Neural cell (in vitro differentiated cells): Measurements from ENCODE around the gene CNOT3. TPM values are rescaled to one million over a fixed set of nuclear protein-coding genes. Genes with fewer than 3 reads are reported as not detected.

Source experiments
- H2AFZ ChIP-seq: fragments of 200-600, 300-800 bp; sonication (generic), shearing (Covaris generic); 2 replicates; pipeline ENCODE4 v1.6.0; 2014; ENCODE audit warnings: low read depth, mild to moderate bottlenecking, antibody characterized with exemption, low read length, moderate library complexity
- H3F3A ChIP-seq: fragments of 200-600 bp; shearing (Covaris generic); 2 replicates; pipeline ENCODE4 v1.6.1; 2016; ENCODE audit warnings: mild to moderate bottlenecking, moderate library complexity, mixed read lengths, antibody characterized with exemption, low read length; ENCODE audit not compliant: insufficient read depth, poor library complexity, severe bottlenecking
- H3K27ac ChIP-seq: fragments of 200-600, 300-800 bp; sonication (generic), shearing (Covaris generic); 2 replicates; pipeline ENCODE4 v1.5.1; 2014; ENCODE audit warnings: mild to moderate bottlenecking, low read length, moderate library complexity
- H3K27me3 ChIP-seq: fragments of 300-800, 200-600 bp; sonication (generic), shearing (Covaris generic); 2 replicates; pipeline ENCODE4 v1.6.0; 2014; ENCODE audit warnings: mild to moderate bottlenecking, low read depth, low read length, moderate library complexity; ENCODE audit not compliant: insufficient read depth
- H3K36me3 ChIP-seq: fragments of 300-800, 200-600 bp; sonication (generic), shearing (Covaris generic); 2 replicates; pipeline ENCODE4 v1.5.1; 2014; ENCODE audit warnings: mild to moderate bottlenecking, antibody characterized with exemption, low read length, moderate library complexity; ENCODE audit not compliant: insufficient read depth
- H3K4me2 ChIP-seq: fragments of 300-800, 200-600 bp; sonication (generic), shearing (Covaris generic); 2 replicates; pipeline ENCODE4 v1.6.0; 2014; ENCODE audit warnings: mild to moderate bottlenecking, low read length
- H3K4me3 ChIP-seq: fragments of 300-800, 200-600 bp; sonication (generic), shearing (Covaris generic); 2 replicates; pipeline ENCODE4 v1.5.1; 2014; ENCODE audit warnings: mild to moderate bottlenecking, low read length, moderate library complexity
- H3K79me2 ChIP-seq: fragments of 200-600 bp; shearing (Covaris generic); replicated peaks from 2 replicates; pipeline ENCODE4 v1.6.0; 2014; ENCODE audit warnings: mild to moderate bottlenecking, low read length, moderate library complexity; ENCODE audit not compliant: insufficient read depth
- H3K9ac ChIP-seq: fragments of 300-800, 200-600 bp; sonication (generic), shearing (Covaris generic); 2 replicates; pipeline ENCODE4 v1.6.1; 2016; ENCODE audit warnings: mild to moderate bottlenecking, low read length, mixed read lengths
- H3K9me2 ChIP-seq: fragments of 200-600 bp; shearing (Covaris generic); 2 replicates; pipeline ENCODE4 v1.6.1; 2016; ENCODE audit warnings: mild to moderate bottlenecking, low read length, mixed read lengths; ENCODE audit not compliant: insufficient read depth
- H3K9me3 ChIP-seq: fragments of 200-600, 300-800 bp; sonication (generic), shearing (Covaris generic); 2 replicates; pipeline ENCODE4 v1.6.1; 2016; ENCODE audit warnings: mild to moderate bottlenecking, mixed run types, low read length, moderate library complexity, mixed read lengths
- H4K20me1 ChIP-seq: fragments of 200-600 bp; shearing (Covaris generic); 2 replicates; pipeline ENCODE4 v1.6.1; 2016; ENCODE audit warnings: mild to moderate bottlenecking, mixed run types; ENCODE audit not compliant: insufficient read depth
- EP300 ChIP-seq: fragments of 450-650 bp; conservative IDR thresholded peaks from 2 replicates; pipeline ENCODE4 v1.6.1; 2014; ENCODE audit warnings: antibody characterized with exemption, mild to moderate bottlenecking, moderate library complexity; ENCODE audit not compliant: poor library complexity, severe bottlenecking
- EZH2 ChIP-seq: fragments of 200-600, 300-800 bp; shearing (Covaris generic), sonication (generic); IDR thresholded peaks from 2 replicates; pipeline ENCODE4 v1.6.1; 2014; ENCODE audit warnings: antibody characterized with exemption, low read length, borderline replicate concordance, mild to moderate bottlenecking; ENCODE audit not compliant: insufficient read depth, poor library complexity, severe bottlenecking
- MXI1 ChIP-seq: fragments of 450-650 bp; conservative IDR thresholded peaks from 2 replicates; pipeline ENCODE4 v1.6.1; 2014; ENCODE audit warnings: antibody characterized with exemption, mild to moderate bottlenecking; ENCODE audit not compliant: poor library complexity, severe bottlenecking
- POLR2AphosphoS5 ChIP-seq: IDR thresholded peaks from 2 replicates; pipeline ENCODE4 v1.6.1; 2012
- SMC3 ChIP-seq: fragments of 450-650 bp; conservative IDR thresholded peaks from 2 replicates; pipeline ENCODE4 v1.6.1; 2014; ENCODE audit warnings: antibody characterized with exemption, mild to moderate bottlenecking, moderate library complexity; ENCODE audit not compliant: poor library complexity
- polyA plus RNA-seq: library from polyadenylated mRNA; depleted of rRNA; stranded (reverse); fragments of >200 nt; gene quantifications from 2 replicates; pipeline ENCODE4 v1.2.3, GENCODE V29; 2014
- TF ChIP-seq, protein P1 (sequence below): fragments of 450-650 bp; IDR thresholded peaks from 2 replicates; pipeline ENCODE4 v1.5.1; 2014; ENCODE audit warnings: antibody characterized with exemption, mild to moderate bottlenecking, moderate library complexity; ENCODE audit not compliant: poor library complexity, severe bottlenecking
- TF ChIP-seq, protein P2 (sequence below): IDR thresholded peaks from 2 replicates; pipeline ENCODE4 v1.6.1; 2012; ENCODE audit warnings: borderline replicate concordance

Gene CNOT3
- polyA plus RNA-seq, 1 donor from 2014 or later = 7.6 TPM

DNA sequence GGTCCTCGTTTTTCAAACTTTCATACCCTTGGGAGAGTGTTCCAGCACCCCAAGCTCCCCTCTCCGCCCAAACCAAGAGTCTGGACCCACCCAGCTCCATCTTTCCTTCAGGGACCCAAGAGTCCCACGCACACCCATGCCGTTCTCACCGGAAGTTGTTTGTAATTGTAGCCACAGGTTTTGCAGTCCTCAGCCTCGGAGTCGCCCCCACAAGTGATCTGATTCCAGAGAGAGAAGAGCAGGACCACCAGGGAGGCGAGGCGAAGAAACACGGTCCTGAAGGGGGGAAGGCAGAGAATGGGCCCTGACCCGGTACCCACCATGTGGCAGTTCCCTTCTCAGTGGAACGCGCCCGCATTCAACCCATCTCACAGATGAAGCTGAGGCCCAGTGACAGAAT is 25.3 kb downstream of the CNOT3 start:
- H3K9me2 ChIP-seq = no peaks in the 10 kb centered on the region
- H3K36me3 ChIP-seq = no peaks in the 10 kb centered on the region
- no peak for TF ChIP-seq MXI1
- H3K4me2 ChIP-seq = no peak overlapping the region
- H3K27me3 ChIP-seq = no peaks in the 10 kb centered on the region
- no peaks in the 10 kb centered on the region for H3F3A ChIP-seq
- H3K27ac ChIP-seq = no peak overlapping the region
- no peak overlapping the region for H3K9ac ChIP-seq
- no peak overlapping the region for H2AFZ ChIP-seq
- no peak overlapping the region for H3K4me3 ChIP-seq
- H4K20me1 ChIP-seq = no peaks in the 10 kb centered on the region
- peaks cover 9% of the 10 kb centered on the region for H3K79me2 ChIP-seq
- no peaks in the 10 kb centered on the region for H3K9me3 ChIP-seq

DNA sequence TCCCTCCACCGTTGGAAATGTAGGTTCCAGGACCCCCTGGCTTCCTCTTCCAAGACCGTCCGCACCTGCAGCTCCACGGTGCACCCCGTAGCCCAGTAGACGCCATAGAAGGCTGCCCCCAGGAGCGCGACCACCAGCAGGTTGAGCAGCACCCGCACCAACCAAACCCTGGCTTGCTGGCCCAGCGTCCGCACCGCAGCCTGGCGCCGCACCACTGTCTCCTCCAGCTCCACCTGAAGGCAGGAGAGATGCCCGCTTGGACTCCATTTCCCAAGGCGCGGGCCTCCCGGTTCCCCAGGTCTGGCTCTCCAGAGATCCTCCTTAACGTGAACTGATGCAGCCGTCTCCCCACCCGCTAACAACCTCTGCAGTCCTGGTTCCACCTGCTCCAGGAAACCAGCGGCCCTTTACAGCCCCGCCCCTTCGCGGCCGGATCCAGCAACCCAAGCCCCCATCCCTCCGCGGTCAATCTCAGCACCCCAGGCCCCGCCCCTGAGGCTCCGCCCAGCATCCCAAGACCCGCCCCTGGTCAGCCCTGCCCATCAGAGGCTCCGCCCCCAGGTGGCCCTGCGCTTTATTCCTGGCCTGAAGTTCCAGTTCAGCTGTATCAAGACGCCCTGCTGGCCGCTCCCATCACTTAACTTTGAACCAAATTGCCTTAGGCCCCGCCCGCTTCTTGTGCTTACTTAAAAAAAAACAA is 27.0 kb downstream of the CNOT3 start:
- no peak overlapping the region for H3K4me3 ChIP-seq

DNA sequence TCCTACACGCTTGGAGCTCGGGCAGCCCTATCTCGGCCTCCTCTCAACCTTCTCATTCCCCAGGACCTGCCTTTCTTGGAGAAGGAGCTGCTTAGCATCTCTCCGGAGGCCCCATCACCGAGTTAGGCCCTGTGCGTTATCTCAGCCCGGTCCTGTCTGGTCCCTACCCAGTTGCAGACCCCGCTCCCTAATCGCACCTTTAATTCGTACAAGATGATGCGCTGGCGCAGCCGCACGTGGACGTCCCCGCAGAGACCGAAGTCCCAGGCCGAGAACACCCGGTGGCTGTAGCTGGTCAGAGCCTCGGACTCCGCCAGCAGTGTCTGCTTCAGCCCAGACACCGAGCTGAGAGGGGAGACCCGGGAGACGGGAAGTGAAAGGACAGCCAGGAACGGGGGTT is 27.7 kb downstream of the CNOT3 start:
- H4K20me1 ChIP-seq = no peaks in the 10 kb centered on the region
- no peak overlapping the region for H3K9ac ChIP-seq
- no peaks in the 10 kb centered on the region for H3K9me2 ChIP-seq
- H3K4me2 ChIP-seq = no peak overlapping the region
- no peaks in the 10 kb centered on the region for H3K27me3 ChIP-seq
- no peak overlapping the region for H3K4me3 ChIP-seq
- H3K36me3 ChIP-seq = no peaks in the 10 kb centered on the region
- no peak overlapping the region for H3K27ac ChIP-seq
- no peaks in the 10 kb centered on the region for H3K79me2 ChIP-seq
- TF ChIP-seq EP300 (no peak), POLR2AphosphoS5 (no peak), MXI1 (no peak), EZH2 (no peak)
- TF ChIP-seq, protein P1, sequence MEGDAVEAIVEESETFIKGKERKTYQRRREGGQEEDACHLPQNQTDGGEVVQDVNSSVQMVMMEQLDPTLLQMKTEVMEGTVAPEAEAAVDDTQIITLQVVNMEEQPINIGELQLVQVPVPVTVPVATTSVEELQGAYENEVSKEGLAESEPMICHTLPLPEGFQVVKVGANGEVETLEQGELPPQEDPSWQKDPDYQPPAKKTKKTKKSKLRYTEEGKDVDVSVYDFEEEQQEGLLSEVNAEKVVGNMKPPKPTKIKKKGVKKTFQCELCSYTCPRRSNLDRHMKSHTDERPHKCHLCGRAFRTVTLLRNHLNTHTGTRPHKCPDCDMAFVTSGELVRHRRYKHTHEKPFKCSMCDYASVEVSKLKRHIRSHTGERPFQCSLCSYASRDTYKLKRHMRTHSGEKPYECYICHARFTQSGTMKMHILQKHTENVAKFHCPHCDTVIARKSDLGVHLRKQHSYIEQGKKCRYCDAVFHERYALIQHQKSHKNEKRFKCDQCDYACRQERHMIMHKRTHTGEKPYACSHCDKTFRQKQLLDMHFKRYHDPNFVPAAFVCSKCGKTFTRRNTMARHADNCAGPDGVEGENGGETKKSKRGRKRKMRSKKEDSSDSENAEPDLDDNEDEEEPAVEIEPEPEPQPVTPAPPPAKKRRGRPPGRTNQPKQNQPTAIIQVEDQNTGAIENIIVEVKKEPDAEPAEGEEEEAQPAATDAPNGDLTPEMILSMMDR = no peak
- no peak overlapping the region for H2AFZ ChIP-seq
- H3F3A ChIP-seq = no peaks in the 10 kb centered on the region
- H3K9me3 ChIP-seq = no peaks in the 10 kb centered on the region

More for the DNA sequence above, 27.0 kb downstream of the CNOT3 start:
- Histone ChIP-seq H3K36me3 (no peaks in the 10 kb centered on the region), H3K79me2 (no peaks in the 10 kb centered on the region), H3F3A (no peaks in the 10 kb centered on the region), H4K20me1 (no peaks in the 10 kb centered on the region), H3K27me3 (no peaks in the 10 kb centered on the region), H3K4me2 (no peak overlapping the region), H3K9me2 (no peaks in the 10 kb centered on the region), H3K9me3 (no peaks in the 10 kb centered on the region), H2AFZ (no peak overlapping the region), H3K27ac (no peak overlapping the region), H3K9ac (no peak overlapping the region)
- no peak for TF ChIP-seq SMC3
- TF ChIP-seq, protein P1 = no peak
- no peak for TF ChIP-seq EZH2
- TF ChIP-seq, protein P2, sequence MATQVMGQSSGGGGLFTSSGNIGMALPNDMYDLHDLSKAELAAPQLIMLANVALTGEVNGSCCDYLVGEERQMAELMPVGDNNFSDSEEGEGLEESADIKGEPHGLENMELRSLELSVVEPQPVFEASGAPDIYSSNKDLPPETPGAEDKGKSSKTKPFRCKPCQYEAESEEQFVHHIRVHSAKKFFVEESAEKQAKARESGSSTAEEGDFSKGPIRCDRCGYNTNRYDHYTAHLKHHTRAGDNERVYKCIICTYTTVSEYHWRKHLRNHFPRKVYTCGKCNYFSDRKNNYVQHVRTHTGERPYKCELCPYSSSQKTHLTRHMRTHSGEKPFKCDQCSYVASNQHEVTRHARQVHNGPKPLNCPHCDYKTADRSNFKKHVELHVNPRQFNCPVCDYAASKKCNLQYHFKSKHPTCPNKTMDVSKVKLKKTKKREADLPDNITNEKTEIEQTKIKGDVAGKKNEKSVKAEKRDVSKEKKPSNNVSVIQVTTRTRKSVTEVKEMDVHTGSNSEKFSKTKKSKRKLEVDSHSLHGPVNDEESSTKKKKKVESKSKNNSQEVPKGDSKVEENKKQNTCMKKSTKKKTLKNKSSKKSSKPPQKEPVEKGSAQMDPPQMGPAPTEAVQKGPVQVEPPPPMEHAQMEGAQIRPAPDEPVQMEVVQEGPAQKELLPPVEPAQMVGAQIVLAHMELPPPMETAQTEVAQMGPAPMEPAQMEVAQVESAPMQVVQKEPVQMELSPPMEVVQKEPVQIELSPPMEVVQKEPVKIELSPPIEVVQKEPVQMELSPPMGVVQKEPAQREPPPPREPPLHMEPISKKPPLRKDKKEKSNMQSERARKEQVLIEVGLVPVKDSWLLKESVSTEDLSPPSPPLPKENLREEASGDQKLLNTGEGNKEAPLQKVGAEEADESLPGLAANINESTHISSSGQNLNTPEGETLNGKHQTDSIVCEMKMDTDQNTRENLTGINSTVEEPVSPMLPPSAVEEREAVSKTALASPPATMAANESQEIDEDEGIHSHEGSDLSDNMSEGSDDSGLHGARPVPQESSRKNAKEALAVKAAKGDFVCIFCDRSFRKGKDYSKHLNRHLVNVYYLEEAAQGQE = no peak
- no peak for TF ChIP-seq POLR2AphosphoS5
